GM19099 (cell line): ENCODE measurements around the gene SLC35A1.

Experiments used
- POLR2A ChIP-seq: IDR thresholded peaks from 3 replicates; pipeline ENCODE4 v1.6.1; 2011; ENCODE audit warnings: low read depth; ENCODE audit not compliant: insufficient read length; ENCODE audit errors: extremely low read depth

The SLC35A1 gene

GRCh38 chr6:87498048-87498447, 25.3 kb downstream of the SLC35A1 start:
- no peak for TF ChIP-seq POLR2A

- TF ChIP-seq POLR2A = no peak
Observed at GRCh38 chr6:87501809-87502572, 29.2 kb downstream of the SLC35A1 start.

- no peak for TF ChIP-seq POLR2A
Observed at GRCh38 chr6:87504441-87504840, 31.7 kb downstream of the SLC35A1 start.

DNA sequence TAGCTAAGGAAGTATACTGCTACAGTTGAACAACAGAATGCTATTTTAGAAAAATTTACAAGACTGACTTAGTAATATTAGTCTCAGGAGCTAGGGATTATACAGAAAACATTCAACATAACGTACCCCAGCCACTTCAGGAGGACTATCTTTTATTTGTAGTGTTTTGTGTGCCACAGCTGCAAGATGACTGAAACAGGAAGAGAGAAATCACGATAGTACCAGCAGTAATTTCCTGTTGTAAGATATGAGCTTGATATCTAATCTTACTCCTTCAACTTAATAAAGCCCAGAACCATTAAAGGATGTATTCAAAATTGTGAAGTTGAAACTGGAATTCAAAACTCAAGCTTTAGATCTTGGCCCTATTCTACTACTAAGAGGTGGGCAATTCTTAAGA, 42.1 kb downstream of the SLC35A1 start:
- TF ChIP-seq POLR2A = no peak

DNA sequence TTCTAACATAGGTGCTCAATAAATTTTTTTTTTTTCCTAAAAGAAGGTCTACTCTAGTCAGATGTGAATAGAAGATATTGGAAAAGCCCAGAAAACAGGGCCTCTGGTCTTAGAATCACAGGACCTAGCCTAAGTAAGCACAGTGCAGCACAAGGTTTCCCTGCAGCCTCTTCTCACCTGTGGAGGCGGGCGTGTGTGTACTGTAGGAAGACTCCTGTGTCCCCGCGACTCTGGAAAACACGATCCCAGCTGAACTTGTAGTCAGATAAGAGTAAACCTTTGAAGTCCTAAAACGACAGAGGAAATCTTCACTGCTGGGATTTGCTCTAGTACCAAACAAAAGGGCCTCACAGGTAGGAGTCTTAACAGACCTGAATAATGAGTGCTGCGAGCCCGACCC, 45.7 kb downstream of the SLC35A1 start:
- no peak for TF ChIP-seq POLR2A

DNA sequence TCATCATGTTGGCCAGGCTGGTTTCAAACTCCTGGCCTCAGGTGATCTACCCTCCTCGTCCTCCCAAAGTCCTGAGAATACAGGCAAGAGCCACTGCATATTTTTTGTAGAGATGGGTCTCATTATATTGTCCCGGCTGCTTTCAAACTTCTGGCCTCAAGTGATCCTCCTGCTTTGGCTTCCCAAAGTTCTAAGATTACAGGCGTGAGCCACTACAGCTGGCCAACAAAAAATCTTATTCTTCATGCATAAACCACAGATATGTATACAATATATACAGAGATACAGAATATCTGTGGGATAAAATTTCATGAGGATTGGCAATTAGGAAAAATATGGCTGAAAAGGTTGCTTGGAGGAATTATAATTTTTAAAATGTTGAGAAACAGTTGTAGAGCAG, 49.9 kb downstream of the SLC35A1 start:
- no peak for TF ChIP-seq POLR2A

DNA sequence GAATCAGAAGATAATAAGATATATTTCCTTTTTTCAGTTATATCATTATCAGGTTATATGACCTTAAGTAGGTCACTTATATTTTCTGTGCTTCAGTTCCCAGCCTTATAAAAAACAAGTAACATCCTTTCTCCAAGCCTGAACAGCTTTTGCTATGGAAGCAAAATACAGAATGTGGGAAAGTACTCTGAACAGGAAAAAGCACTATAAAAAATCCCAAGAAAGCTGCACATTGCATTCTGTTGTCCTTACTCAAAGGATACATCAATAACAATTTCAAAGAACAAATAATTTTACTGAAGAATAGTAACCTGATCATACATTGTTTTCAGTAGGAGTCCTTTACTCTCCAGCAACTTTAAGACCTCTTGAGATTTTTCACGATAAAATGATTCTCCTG, 56.4 kb downstream of the SLC35A1 start:
- TF ChIP-seq POLR2A = no peak

- no peak for TF ChIP-seq POLR2A
Observed at GRCh38 chr6:87534377-87535047, 61.7 kb downstream of the SLC35A1 start.

DNA sequence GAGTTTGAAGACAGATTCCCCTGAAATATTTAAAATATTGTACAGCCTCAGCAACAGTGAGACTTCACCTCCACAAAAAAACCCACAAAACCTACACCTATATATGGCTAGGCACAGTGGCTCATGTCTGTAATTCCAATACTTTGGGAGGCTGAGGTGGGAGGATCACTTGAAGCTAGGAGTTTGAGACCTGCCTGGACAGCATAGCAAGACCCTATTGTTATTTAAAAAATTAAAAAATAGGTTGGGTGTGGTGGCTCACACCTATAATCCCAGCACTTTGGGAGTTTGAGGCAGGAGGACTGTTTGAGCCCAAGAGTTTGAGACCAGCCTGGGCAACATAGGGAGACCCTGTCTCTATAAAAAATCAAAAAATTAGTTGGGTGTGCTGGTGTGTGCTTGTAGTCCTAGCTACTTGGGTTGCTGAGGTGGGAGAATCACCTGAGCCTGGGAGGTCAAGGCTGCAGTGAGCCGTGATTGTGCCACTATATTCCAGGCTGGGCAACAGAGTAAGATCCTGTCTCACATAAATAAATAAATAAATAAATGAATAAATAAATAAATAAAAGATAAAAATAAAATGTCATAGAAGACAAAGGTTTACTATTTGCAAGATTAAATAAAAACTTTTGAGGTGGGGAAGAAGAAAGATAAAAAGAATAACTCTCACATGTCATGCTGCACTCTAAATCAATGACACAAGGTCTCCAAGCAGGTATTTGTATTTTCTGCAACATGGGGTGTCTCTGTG, 65.9 kb downstream of the SLC35A1 start:
- TF ChIP-seq POLR2A = no peak

- no peak for TF ChIP-seq POLR2A
Observed at GRCh38 chr6:87539554-87539953, 66.8 kb downstream of the SLC35A1 start.

- TF ChIP-seq POLR2A = no peak
Observed at GRCh38 chr6:87540539-87540938, 67.8 kb downstream of the SLC35A1 start.

DNA sequence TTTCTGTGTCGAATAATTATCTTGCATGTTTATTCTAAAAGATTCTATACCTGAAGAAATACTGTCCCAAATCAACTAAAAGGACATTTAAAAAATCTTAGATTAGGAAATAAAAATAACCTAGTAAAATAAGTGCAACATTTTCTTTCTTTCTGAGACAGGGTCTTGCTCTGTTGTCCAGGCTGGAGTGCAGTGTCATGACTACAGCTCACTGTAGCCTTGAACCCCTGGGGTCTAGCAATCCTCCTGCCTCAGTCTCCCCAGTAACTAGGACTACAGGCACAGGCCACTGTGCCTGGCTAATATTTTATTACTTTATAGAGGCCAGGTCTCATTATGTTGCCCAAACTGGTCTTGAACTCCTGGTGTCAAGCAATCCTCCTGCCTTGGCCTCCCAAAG, 68.3 kb downstream of the SLC35A1 start:
- no peak for TF ChIP-seq POLR2A

DNA sequence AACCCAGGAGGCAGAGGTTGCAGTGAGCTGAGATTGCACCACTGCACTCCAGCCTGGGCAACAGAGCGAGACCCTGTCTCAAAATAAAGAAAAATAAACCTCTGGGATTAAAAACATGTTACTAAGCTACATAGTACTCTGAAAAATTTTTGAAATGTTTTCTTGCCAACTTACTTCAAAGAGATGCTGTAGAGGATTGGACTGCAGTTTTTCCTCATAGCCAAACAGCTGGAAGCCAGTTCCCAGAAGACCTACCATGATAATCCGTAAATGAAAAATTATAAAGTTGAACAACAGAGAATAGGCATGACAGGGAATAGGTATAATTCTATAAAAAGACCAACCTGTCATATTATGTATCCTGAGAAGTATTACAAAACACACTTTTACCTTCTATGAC, 69.0 kb downstream of the SLC35A1 start:
- no peak for TF ChIP-seq POLR2A

DNA sequence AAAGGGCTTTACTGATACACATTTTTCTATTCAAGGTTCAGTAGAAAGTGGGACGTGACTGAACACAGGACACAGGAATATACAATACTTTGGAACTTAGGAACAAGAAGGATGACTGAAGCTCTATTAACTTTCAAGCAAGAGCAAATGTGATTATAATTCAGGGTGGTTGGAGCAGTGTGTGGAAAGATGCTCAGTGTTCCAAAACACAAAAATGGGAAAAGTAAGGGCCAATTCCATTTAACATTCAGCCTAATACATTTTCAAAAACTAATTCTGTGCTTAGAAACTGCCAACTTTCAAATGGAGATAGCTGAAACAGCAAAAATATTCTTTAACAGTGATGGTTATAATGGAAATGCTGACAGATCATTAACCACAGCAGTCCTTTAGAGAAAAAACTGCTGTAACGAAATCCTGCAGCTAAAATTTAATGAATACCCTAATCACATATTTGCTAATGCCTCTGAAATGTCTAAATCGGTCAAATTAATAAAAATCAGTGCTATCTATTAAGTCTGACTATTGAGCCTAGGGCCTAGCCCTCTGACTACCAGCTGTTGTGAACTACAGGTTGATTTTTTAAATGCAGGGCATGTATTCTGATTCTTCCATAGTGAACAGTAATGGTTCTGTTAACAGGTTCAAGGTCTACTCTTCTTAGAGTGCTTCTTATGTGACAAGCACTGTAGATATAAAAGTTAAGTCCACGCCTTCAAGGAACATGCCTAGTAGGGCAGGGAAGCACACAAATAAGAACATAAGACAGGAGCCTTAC, 71.1 kb downstream of the SLC35A1 start:
- no peak for TF ChIP-seq POLR2A

GRCh38 chr6:87544474-87544735, 71.6 kb downstream of the SLC35A1 start:
- TF ChIP-seq POLR2A = no peak
